Renal cortical epithelial cell (primary cell): ENCODE measurements around the gene GPALPP1. TPM values are rescaled to one million over a fixed set of nuclear protein-coding genes. Genes with fewer than 3 reads are reported as not detected.
A peak's percentile ranks its signal among the peaks of the same experiment; 100 is the strongest.
"Not testable (repeated sequence)": the region's sequence is repeated elsewhere in the genome, so short reads cannot be mapped to it uniquely, and the experiment has no call there.

ENCODE experiments used
- DNase-seq: peaks from one replicate; pipeline ENCODE4 v3.0.0-alpha.2; 2011; ENCODE audit warnings: low read depth
- total RNA-seq: library from RNA; depleted of rRNA; stranded (reverse); fragments of >200 nt; gene quantifications from 2 replicates; pipeline ENCODE4 v1.2.3, GENCODE V29; 2014

GPALPP1 gene
- total RNA-seq, 1 donor from 2014 or later: 32.5 TPM

- DNase-seq: peak; percentile 56
Measured at GRCh38 chr13:45063261-45063860, 74.0 kb downstream of the GPALPP1 start.

- DNase-seq: not testable (repeated sequence)
Measured at GRCh38 chr13:45063889-45064288, 74.6 kb downstream of the GPALPP1 start.

DNA sequence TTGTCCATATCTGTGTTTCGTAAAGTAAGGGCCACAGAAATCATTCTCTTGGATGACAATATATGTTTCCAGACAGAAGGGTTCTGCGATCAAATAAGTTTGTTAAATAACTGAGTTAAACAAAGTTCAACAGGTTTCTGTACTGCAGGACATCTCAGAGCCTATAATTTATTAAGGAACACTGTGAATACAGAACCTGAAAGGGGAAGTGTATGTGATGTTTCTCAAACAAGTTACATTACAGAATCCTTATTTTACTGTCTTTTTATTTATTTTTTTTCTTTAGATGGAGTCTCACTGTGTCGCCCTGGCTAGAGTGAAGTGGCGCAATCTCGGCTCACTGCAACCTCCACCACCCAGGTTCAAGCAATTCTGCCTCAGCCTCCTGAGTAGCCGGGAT, 75.6 kb downstream of the GPALPP1 start:
- no peak for DNase-seq

GRCh38 chr13:45068036-45069001, 79.0 kb downstream of the GPALPP1 start:
- no peak for DNase-seq

- no peak for DNase-seq
Measured at GRCh38 chr13:45073809-45074208, 84.5 kb downstream of the GPALPP1 start.

GRCh38 chr13:45074721-45075120, 85.4 kb downstream of the GPALPP1 start:
- DNase-seq: no peak

- DNase-seq: no peak
Measured at GRCh38 chr13:45078003-45078402, 88.7 kb downstream of the GPALPP1 start.

Other genes with a start within 250 kb of the GPALPP1 start
- gene NUFIP1, start 67 bp upstream of the GPALPP1 start, total RNA-seq: 2.6 and 5.2 TPM in 2 replicates
- gene GTF2F2, start 131.0 kb downstream of the GPALPP1 start, total RNA-seq: 60.1 and 65.6 TPM in 2 replicates
- 6.7 and 8.5 TPM in 2 replicates for gene KCTD4, start 211.5 kb downstream of the GPALPP1 start, total RNA-seq